Left ventricle myocardium inferior (tissue), 1 donor: ENCODE results near the gene CSNK1D. TPM values are rescaled to one million over a fixed set of nuclear protein-coding genes. Genes with fewer than 3 reads are reported as not detected.

Experiments
- DNase-seq: peaks from one replicate; pipeline ENCODE4 v3.0.0-alpha.2; 2020
- H3K27ac ChIP-seq: fragments of 200-600 bp; replicated peaks from 2 replicates; pipeline ENCODE4 v1.8.0; 2021
- H3K27me3 ChIP-seq: fragments of 200-600 bp; 2 replicates; pipeline ENCODE4 v1.8.0; 2021; ENCODE audit warnings: low read depth
- H3K36me3 ChIP-seq: fragments of 200-600 bp; 2 replicates; pipeline ENCODE4 v1.8.0; 2021
- H3K4me1 ChIP-seq: fragments of 200-600 bp; 2 replicates; pipeline ENCODE4 v1.8.0; 2021
- H3K4me3 ChIP-seq: fragments of 200-600 bp; 2 replicates; pipeline ENCODE4 v1.8.0; 2021; ENCODE audit warnings: mild to moderate bottlenecking, moderate library complexity
- H3K9me3 ChIP-seq: fragments of 200-600 bp; replicated peaks from 2 replicates; pipeline ENCODE4 v1.8.0; 2021
- CTCF ChIP-seq: fragments of 200-600 bp; IDR thresholded peaks from 2 replicates; pipeline ENCODE4 v1.8.0; 2021; ENCODE audit warnings: antibody characterized with exemption, mild to moderate bottlenecking, borderline replicate concordance
- intact Hi-C: fragments of 100-400 bp; cut with micrococcal nuclease; formaldehyde crosslinking; loops from one replicate; pipeline ENCODE4 v1.11.0; 2022
- total RNA-seq: library from RNA; stranded (reverse); fragmentation: NEBNext Ultra II Directional; extraction: Animal tissue kit (Norgen Biotek cat#: 25700); gene quantifications from one replicate; pipeline ENCODE4 v1.2.1, GENCODE V29; 2021
- donor health status: DM: no; HTN: yes; CAD: no; lungs with severe emphysema.

The CSNK1D gene
- total RNA-seq, 1 donor from 2014 or later: 61.8 TPM

- peaks cover 82% of the 10 kb centered on the region for H3K4me1 ChIP-seq
Observed at GRCh38 chr17:82237083-82237745, 36.3 kb downstream of the CSNK1D start.

GRCh38 chr17:82236142-82236971, 37.1 kb downstream of the CSNK1D start:
- TF ChIP-seq CTCF: peak; percentile 90
- DNase-seq: peak; percentile 67
- intact Hi-C loops: loop anchor here (10.0 kb wide), 1 partner anchor 88 kb away; no protein-coding TSS in a partner anchor
- no peak overlapping the region for H3K27ac ChIP-seq
- no peaks in the 10 kb centered on the region for H3K9me3 ChIP-seq
- peaks cover 82% of the 10 kb centered on the region for H3K4me1 ChIP-seq
- H3K36me3 ChIP-seq: peaks cover 22% of the 10 kb centered on the region
- no peaks in the 10 kb centered on the region for H3K27me3 ChIP-seq
- no peak overlapping the region for H3K4me3 ChIP-seq

More at GRCh38 chr17:82237083-82237745, 36.3 kb downstream of the CSNK1D start:
- no peak for TF ChIP-seq CTCF
- Histone ChIP-seq H3K4me3 (no peak overlapping the region), H3K36me3 (peaks cover 22% of the 10 kb centered on the region), H3K27me3 (no peaks in the 10 kb centered on the region), H3K27ac (no peak overlapping the region), H3K9me3 (no peaks in the 10 kb centered on the region)
- DNase-seq: peak; percentile 16
- intact Hi-C loops: loop anchor here (10.0 kb wide), 1 partner anchor 88 kb away; no protein-coding TSS in a partner anchor

GRCh38 chr17:82235775-82236141, 37.7 kb downstream of the CSNK1D start:
- Histone ChIP-seq H3K4me1 (peaks cover 82% of the 10 kb centered on the region), H3K27ac (no peak overlapping the region), H3K4me3 (no peak overlapping the region), H3K36me3 (peaks cover 22% of the 10 kb centered on the region), H3K9me3 (no peaks in the 10 kb centered on the region), H3K27me3 (no peaks in the 10 kb centered on the region)
- peak; percentile 11 for DNase-seq
- intact Hi-C loops: loop anchor here (10.0 kb wide), 1 partner anchor 89 kb away; no protein-coding TSS in a partner anchor
- no peak for TF ChIP-seq CTCF

- Histone ChIP-seq H3K27ac (no peak overlapping the region), H3K36me3 (peaks cover 22% of the 10 kb centered on the region), H3K9me3 (no peaks in the 10 kb centered on the region), H3K27me3 (no peaks in the 10 kb centered on the region), H3K4me3 (no peak overlapping the region), H3K4me1 (peaks cover 82% of the 10 kb centered on the region)
- intact Hi-C loops: loop anchor here (10.0 kb wide), 1 partner anchor 90 kb away; no protein-coding TSS in a partner anchor
- TF ChIP-seq CTCF: no peak
- DNase-seq: peak; percentile 14
Observed at GRCh38 chr17:82235056-82235774, 38.3 kb downstream of the CSNK1D start.

GRCh38 chr17:82234211-82235055, 39.1 kb downstream of the CSNK1D start:
- intact Hi-C loops: loop anchor here (10.0 kb wide), 1 partner anchor 90 kb away; no protein-coding TSS in a partner anchor
- H3K27ac ChIP-seq: no peak overlapping the region
- H3K4me1 ChIP-seq: peaks cover 82% of the 10 kb centered on the region
- no peak for TF ChIP-seq CTCF
- H3K4me3 ChIP-seq: no peak overlapping the region
- no peak for DNase-seq
- H3K27me3 ChIP-seq: peaks cover under 1% of the 10 kb centered on the region
- H3K36me3 ChIP-seq: peaks cover 16% of the 10 kb centered on the region
- H3K9me3 ChIP-seq: no peaks in the 10 kb centered on the region
